Mesenteric fat pad (tissue), 1 donor: ENCODE data around the gene FLNA. TPM values are rescaled to one million over a fixed set of nuclear protein-coding genes. Genes with fewer than 3 reads are reported as not detected.
"Not testable (repeated sequence)": the region's sequence is repeated elsewhere in the genome, so short reads cannot be mapped to it uniquely, and the experiment has no call there.

Source experiments
- DNase-seq: peaks from one replicate; pipeline ENCODE4 v3.0.0-alpha.2; 2020; ENCODE audit warnings: low spot score
- long read RNA-seq: library from polyadenylated mRNA; unstranded; transcript quantifications from one replicate; pipeline ENCODE4 v2.0.0, GENCODE V29; 2020
- total RNA-seq: library from RNA; stranded (reverse); fragmentation: NEBNext Ultra II Directional; extraction: Animal tissue kit (Norgen Biotek cat#: 25700); gene quantifications from one replicate; pipeline ENCODE4 v1.2.1, GENCODE V29; 2021
- donor health status: DM: yes; HTN: yes; CAD: no.

The FLNA gene
- total RNA-seq = 1,133 TPM
- long read RNA-seq, transcript FLNA-209 (3 exons, 1,026 nt) = major isoform, 18 of 884 reads
- long read RNA-seq, partial matches to known transcripts = 794 of 884 reads
- long read RNA-seq, other reads (novel, unspliced or antisense) = 72 of 884 reads

GRCh38 chrX:154374313-154375155, at the start of gene FLNA:
Gene FLNA (minus strand): TSS chrX:154374634. CDS start chrX:154371245, 3,389 bp downstream.
- no peak for DNase-seq

GRCh38 chrX:154420402-154420756, 45.9 kb upstream of the FLNA start:
- DNase-seq = no peak

GRCh38 chrX:154419688-154420401, 45.4 kb upstream of the FLNA start:
- no peak for DNase-seq

GRCh38 chrX:154419189-154419588, 44.8 kb upstream of the FLNA start:
- no peak for DNase-seq

GRCh38 chrX:154417157-154417556, 42.7 kb upstream of the FLNA start:
- DNase-seq = no peak

- DNase-seq = no peak
Observed at GRCh38 chrX:154413142-154413541, 38.7 kb upstream of the FLNA start.

- no peak for DNase-seq
Observed at GRCh38 chrX:154412468-154412867, 38.0 kb upstream of the FLNA start.

GRCh38 chrX:154411981-154412340, 37.5 kb upstream of the FLNA start:
- DNase-seq = no peak

- peak; percentile 94 for DNase-seq
Observed at GRCh38 chrX:154409222-154409871, 34.9 kb upstream of the FLNA start, which contains the start of gene DNASE1L1. Gene DNASE1L1 (minus strand): TSS chrX:154409254. CDS start chrX:154405568, 3,686 bp downstream.

- no peak for DNase-seq
Observed at GRCh38 chrX:154408659-154409221, 34.3 kb upstream of the FLNA start.

- no peak for DNase-seq
Observed at GRCh38 chrX:154404625-154405192, 30.3 kb upstream of the FLNA start.

- no peak for DNase-seq
Observed at GRCh38 chrX:154403858-154404257, 29.4 kb upstream of the FLNA start.

GRCh38 chrX:154403192-154403591, 28.8 kb upstream of the FLNA start:
- no peak for DNase-seq

- DNase-seq = no peak
Observed at GRCh38 chrX:154402622-154403127, 28.2 kb upstream of the FLNA start.

GRCh38 chrX:154401918-154402621, 27.6 kb upstream of the FLNA start:
- no peak for DNase-seq

GRCh38 chrX:154401045-154401799, 26.8 kb upstream of the FLNA start:
- no peak for DNase-seq

- not testable (repeated sequence) for DNase-seq
Observed at GRCh38 chrX:154400369-154400817, 26.0 kb upstream of the FLNA start.

GRCh38 chrX:154399527-154400368, 25.3 kb upstream of the FLNA start:
- no peak for DNase-seq
